GM10266 (cell line): ENCODE data around the gene GLB1L3.
"Not testable (repeated sequence)": the region's sequence is repeated elsewhere in the genome, so short reads cannot be mapped to it uniquely, and the experiment has no call there.

ENCODE experiments used
- DNase-seq: peaks from one replicate; pipeline ENCODE4 v3.0.0; 2012; ENCODE audit errors: extremely low spot score
- TF ChIP-seq, protein P1 (sequence below): IDR thresholded peaks from 2 replicates; pipeline ENCODE4 v1.5.1; 2012; ENCODE audit warnings: mild to moderate bottlenecking, low read depth; ENCODE audit not compliant: control insufficient read depth, insufficient read depth; ENCODE audit errors: missing control alignments

The GLB1L3 gene

DNA sequence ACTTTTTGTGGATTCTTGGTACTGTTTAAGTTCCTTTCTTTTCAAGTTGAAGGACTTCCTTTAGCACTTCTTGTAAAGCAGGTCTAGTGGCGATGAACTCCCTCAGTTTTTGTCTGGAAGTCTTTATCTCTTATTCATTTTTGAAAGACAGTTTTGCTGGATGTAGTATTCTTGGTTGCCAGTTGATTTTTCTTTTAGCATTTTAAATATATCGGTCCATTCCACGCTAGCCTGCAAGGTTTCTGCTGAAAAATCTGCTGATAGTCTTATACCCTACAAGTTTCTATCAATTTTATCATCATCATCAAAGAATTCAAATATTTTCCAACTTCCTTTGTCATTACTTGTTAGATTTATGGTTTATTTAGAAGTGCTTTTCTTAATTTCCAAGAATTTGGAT is 40.9 kb downstream of the GLB1L3 start:
- DNase-seq, result no peak
- TF ChIP-seq, protein P1, sequence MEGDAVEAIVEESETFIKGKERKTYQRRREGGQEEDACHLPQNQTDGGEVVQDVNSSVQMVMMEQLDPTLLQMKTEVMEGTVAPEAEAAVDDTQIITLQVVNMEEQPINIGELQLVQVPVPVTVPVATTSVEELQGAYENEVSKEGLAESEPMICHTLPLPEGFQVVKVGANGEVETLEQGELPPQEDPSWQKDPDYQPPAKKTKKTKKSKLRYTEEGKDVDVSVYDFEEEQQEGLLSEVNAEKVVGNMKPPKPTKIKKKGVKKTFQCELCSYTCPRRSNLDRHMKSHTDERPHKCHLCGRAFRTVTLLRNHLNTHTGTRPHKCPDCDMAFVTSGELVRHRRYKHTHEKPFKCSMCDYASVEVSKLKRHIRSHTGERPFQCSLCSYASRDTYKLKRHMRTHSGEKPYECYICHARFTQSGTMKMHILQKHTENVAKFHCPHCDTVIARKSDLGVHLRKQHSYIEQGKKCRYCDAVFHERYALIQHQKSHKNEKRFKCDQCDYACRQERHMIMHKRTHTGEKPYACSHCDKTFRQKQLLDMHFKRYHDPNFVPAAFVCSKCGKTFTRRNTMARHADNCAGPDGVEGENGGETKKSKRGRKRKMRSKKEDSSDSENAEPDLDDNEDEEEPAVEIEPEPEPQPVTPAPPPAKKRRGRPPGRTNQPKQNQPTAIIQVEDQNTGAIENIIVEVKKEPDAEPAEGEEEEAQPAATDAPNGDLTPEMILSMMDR, result no peak

DNA sequence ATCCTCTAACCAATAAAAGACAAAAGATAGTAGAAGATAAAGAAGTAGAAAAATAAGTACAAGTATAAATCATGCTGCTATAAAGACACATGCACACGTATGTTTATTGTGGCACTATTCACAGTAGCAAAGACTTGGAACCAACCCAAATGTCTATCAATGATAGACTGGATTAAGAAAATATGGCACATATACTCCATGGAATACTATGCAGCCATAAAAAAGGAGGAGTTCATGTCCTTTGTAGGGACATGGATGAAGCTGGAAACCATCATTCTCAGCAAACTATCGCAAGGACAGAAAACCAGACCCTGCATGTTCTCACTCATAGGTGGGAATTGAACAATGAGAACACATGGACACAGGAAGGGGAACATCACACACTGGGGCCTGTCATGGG is 45.2 kb downstream of the GLB1L3 start:
- DNase-seq, result not testable (repeated sequence)

DNA sequence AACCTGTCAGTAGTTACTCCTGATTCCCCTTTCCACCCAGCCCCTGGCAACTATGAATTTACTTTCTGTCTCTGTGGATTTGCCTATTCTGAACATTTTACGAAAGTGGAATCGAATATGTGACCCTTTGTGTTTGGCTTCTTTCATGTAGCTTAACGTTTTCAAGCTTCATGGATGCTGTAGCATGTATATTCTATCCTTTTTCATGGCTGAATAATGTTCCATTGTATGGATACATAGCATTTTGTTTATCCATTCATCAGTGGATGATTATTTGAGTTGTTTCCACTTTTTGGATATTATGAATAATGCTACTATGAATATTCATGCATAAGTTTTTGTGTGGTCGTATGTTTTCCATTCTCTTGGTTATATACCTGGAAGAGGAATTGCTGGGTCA is 46.4 kb downstream of the GLB1L3 start:
- no peak for DNase-seq
- TF ChIP-seq, protein P1, result no peak

DNA sequence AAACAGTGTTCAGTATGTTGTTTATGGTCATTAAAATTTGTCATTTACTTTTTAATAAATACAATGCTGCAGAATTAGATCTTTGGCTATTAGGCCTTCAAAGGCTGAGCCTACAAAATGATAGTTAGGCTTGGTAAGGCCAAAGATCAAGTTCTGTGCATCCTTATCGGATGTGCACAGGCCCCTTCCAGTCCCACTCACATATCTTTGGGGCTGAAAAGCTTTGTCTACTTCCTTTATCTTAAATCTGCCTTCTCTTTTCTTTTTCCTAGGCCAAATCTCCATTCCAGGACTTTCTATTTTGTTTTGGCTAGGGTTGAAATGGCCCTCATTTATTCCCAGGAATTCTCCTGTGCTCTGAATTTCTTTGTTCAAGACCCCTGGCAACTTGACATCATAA is 52.3 kb downstream of the GLB1L3 start:
- TF ChIP-seq, protein P1, result no peak
- no peak for DNase-seq

DNA sequence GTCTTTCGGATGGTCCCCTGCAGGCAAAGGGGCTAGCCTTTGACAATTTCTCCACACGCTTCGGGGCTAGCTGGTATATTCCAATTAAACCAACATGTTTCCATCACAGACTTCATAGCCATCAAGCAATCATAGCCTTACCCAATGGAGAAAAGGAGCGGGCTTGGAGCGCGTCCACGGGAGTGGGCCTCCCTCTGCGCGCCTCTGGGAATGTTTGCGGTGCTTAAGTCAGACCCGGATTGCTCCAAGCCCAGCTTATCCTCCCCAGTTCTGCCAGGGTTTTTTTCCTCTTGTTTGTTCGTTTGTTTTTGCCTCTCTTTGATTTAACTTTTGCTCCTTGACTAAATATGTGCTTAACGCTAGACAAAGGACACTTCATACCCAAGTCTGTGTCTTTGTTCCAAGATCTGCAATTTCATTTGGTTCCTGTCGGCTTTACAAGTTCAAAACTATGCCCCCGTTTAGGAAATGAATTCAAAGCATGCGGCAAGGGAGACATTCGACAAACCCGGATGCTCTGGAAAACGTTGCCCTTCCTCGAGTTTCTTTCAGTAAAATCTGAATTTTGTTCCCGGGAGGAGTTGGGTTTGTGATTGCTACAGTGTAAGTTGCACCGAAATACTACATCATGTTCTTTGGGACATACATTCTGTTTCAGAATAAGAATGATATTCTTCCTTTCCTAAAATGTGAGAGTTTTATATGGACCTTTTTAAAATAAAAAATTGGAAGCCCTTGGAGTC is 54.6 kb downstream of the GLB1L3 start:
- TF ChIP-seq, protein P1, result no peak
- no peak for DNase-seq

DNA sequence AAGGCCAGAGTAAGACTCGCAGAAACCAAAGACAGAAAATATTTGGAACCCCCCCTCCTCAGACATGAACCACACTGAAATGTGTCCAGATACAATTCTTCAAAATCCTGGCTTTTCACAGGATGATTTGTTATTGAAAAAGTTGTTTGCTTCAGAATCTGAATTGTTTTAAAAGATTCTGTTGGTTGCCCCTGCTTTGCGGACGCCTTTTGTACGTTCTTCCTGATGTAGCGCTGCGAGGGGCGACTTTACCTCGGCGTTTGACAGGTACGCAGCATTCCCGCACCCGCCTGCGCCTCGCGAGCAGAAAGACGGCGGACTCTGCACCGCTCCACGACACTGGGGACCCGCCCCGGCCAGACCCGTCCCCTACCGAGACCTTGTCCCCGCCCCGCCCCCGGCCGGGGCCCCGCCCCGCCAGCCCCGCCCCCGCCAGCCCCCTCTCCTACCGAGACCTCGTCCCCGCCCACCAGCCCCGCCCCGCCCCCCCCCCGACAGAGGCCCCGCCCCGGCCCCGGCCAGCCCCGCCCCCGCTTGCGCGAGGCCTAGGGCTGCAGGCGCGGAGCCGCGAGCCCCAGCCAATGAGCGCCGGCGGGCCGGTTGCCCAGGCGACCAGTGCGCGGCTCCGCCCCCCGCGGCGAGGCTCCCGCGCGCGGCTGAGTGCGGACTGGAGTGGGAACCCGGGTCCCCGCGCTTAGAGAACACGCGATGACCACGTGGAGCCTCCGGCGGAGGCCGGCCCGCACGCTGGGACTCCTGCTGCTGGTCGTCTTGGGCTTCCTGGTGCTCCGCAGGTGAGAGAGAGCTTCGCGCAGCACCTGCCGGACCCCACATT is 55.4 kb downstream of the GLB1L3 start, which contains the start of gene GLB1L2:
Gene GLB1L2, plus strand, starts transcription at position 635 of the 835 bp plus-strand sequence. Its CDS starts 74 bp downstream, at position 709.
- TF ChIP-seq, protein P1, result no peak
- peak; percentile 97 for DNase-seq

DNA sequence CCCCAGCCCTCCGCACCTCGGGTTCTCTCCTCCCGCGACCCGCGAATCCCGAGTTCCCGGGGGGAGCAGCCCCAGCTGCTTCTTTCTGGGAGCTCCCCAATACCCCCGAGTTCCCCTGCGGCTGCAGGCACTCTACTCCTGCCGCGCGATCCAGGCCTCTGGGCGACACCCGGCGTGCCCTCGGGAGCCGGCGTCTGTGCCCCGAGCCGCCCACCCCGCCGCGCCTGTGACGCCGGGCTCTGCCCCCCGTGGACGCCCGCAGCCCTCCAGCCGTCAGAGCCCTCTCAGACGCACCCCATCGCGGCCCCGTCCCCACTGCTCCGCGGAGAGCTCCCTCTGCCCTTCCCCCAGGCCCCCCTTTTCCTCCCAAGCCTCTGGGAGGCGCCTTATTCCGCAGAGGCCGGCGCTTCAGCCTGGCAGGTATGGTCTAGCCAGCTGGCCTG is 56.0 kb downstream of the GLB1L3 start:
- TF ChIP-seq, protein P1, result peak; percentile 26
- no peak for DNase-seq
